Endodermal cell (in vitro differentiated cells): ENCODE measurements around the gene SLX4. TPM values are rescaled to one million over a fixed set of nuclear protein-coding genes. Genes with fewer than 3 reads are reported as not detected.

Source experiments
- DNase-seq: peaks from one replicate; pipeline ENCODE4 v3.0.0-alpha.2; 2017
- H3K27ac ChIP-seq: 2 replicates; pipeline ENCODE4 v1.5.1; 2013; ENCODE audit warnings: mild to moderate bottlenecking, low read depth, low read length, moderate library complexity
- H3K27me3 ChIP-seq: 2 replicates; pipeline ENCODE4 v1.6.1; 2013; ENCODE audit warnings: mild to moderate bottlenecking, low read length, moderate library complexity; ENCODE audit not compliant: insufficient read depth, control insufficient read depth, poor library complexity, severe bottlenecking
- H3K36me3 ChIP-seq: 2 replicates; pipeline ENCODE4 v1.7.0; 2013; ENCODE audit warnings: mild to moderate bottlenecking, low read length, moderate library complexity; ENCODE audit not compliant: control insufficient read depth, insufficient read depth
- H3K4me1 ChIP-seq: one replicate; pipeline ENCODE4 v1.7.0; 2013; ENCODE audit warnings: low read length; ENCODE audit not compliant: control insufficient read depth, insufficient read depth
- H3K4me3 ChIP-seq: 2 replicates; pipeline ENCODE4 v1.5.1; 2013; ENCODE audit warnings: mild to moderate bottlenecking, low read length, moderate library complexity
- H3K9ac ChIP-seq: 2 replicates; pipeline ENCODE4 v1.6.1; 2013; ENCODE audit warnings: mild to moderate bottlenecking, low read length, moderate library complexity; ENCODE audit not compliant: poor library complexity, severe bottlenecking; ENCODE audit errors: extremely low read depth
- H3K9me3 ChIP-seq: 2 replicates; pipeline ENCODE4 v1.6.1; 2013; ENCODE audit warnings: mild to moderate bottlenecking, low read length, moderate library complexity; ENCODE audit not compliant: control insufficient read depth
- H3K27ac Mint-ChIP-seq: 2 replicates; pipeline ENCODE4 v1.8.0; 2020; ENCODE audit warnings: mixed read lengths
- H3K27me3 Mint-ChIP-seq: 2 replicates; pipeline ENCODE4 v1.8.0; 2021; ENCODE audit warnings: mild to moderate bottlenecking, mixed read lengths; ENCODE audit not compliant: insufficient read depth
- H3K36me3 Mint-ChIP-seq: 2 replicates; pipeline ENCODE4 v1.8.0; 2020; ENCODE audit warnings: low read depth, mixed read lengths
- H3K4me1 Mint-ChIP-seq: 2 replicates; pipeline ENCODE4 v1.8.0; 2020; ENCODE audit warnings: mixed read lengths
- H3K4me3 Mint-ChIP-seq: 2 replicates; pipeline ENCODE4 v1.8.0; 2020; ENCODE audit warnings: mild to moderate bottlenecking, moderate library complexity, mixed read lengths
- H3K9me3 Mint-ChIP-seq: 2 replicates; pipeline ENCODE4 v1.8.0; 2020; ENCODE audit warnings: mild to moderate bottlenecking, mixed read lengths
- WGBS, 2 experiments: methylation state at CpG; one replicate each; pipeline versions ENCODE4 v1.1.5 to v1.1.7; 2013; ENCODE audit warnings: missing lambda C conversion rate in 2 of 2, mixed read lengths in 1 of 2; ENCODE audit not compliant: insufficient coverage in 1 of 2, insufficient read length in 1 of 2; 5-methylcytosine and 5-hydroxymethylcytosine counted together
- total RNA-seq, 2 donors: library from RNA; stranded (reverse); fragmentation: NEBNext Ultra II Directional in 1 of 2; extraction: Animal tissue kit (Norgen Biotek cat#: 25700) in 1 of 2; gene quantifications; 2 replicates in 1 of 2; 3 replicates in 1 of 2; pipeline ENCODE4 v1.2.1, GENCODE V29; 2021
- TF ChIP-seq, protein P1 (sequence below): fragments of 200-600 bp; sonication (generic); conservative IDR thresholded peaks from 2 replicates; pipeline ENCODE4 v1.5.0; 2021; ENCODE audit warnings: antibody characterized with exemption, mild to moderate bottlenecking

Gene SLX4
- total RNA-seq, 2 donors from 2014 or later, result 11.0 to 15.9 TPM

DNA sequence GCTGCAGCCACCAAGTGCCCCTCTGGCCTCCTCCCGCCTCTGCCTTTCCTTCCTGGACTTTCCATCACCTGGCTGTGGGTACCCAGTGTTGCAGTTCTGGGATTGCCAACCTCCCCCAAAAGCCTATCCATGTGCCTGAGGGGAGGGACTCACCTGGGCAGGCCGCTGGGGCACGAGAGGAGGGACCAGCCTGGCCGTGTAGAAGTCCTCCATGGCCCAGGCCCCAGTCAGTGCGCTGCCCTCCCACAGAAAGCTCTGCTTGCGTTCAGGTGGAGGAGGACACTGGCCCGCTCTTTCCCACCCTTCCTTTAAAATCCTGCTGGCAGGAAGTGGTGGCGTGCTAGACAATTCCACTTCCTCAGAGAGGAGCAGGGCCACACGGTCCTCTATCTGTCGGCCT, 14.2 kb downstream of the SLX4 start:
- Mint-ChIP-seq H3K4me3 (no peak overlapping the region), H3K36me3 (peaks cover 65% of the 10 kb centered on the region), H3K4me1 (no peaks in the 10 kb centered on the region), H3K27me3 (no peaks in the 10 kb centered on the region), H3K9me3 (peaks cover 31% of the 10 kb centered on the region), H3K27ac (no peak overlapping the region)
- WGBS, 2 experiments, result 95 to 99% methylated on average over 9 to 10 of the region's 10 CpGs
- Histone ChIP-seq H3K4me3 (no peak overlapping the region), H3K27ac (no peak overlapping the region), H3K4me1 (no peaks in the 10 kb centered on the region), H3K36me3 (peaks cover 34% of the 10 kb centered on the region), H3K27me3 (no peaks in the 10 kb centered on the region), H3K9ac (no peak overlapping the region), H3K9me3 (peaks cover 28% of the 10 kb centered on the region)
- TF ChIP-seq, protein P1, sequence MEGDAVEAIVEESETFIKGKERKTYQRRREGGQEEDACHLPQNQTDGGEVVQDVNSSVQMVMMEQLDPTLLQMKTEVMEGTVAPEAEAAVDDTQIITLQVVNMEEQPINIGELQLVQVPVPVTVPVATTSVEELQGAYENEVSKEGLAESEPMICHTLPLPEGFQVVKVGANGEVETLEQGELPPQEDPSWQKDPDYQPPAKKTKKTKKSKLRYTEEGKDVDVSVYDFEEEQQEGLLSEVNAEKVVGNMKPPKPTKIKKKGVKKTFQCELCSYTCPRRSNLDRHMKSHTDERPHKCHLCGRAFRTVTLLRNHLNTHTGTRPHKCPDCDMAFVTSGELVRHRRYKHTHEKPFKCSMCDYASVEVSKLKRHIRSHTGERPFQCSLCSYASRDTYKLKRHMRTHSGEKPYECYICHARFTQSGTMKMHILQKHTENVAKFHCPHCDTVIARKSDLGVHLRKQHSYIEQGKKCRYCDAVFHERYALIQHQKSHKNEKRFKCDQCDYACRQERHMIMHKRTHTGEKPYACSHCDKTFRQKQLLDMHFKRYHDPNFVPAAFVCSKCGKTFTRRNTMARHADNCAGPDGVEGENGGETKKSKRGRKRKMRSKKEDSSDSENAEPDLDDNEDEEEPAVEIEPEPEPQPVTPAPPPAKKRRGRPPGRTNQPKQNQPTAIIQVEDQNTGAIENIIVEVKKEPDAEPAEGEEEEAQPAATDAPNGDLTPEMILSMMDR, result no peak
- no peak for DNase-seq

DNA sequence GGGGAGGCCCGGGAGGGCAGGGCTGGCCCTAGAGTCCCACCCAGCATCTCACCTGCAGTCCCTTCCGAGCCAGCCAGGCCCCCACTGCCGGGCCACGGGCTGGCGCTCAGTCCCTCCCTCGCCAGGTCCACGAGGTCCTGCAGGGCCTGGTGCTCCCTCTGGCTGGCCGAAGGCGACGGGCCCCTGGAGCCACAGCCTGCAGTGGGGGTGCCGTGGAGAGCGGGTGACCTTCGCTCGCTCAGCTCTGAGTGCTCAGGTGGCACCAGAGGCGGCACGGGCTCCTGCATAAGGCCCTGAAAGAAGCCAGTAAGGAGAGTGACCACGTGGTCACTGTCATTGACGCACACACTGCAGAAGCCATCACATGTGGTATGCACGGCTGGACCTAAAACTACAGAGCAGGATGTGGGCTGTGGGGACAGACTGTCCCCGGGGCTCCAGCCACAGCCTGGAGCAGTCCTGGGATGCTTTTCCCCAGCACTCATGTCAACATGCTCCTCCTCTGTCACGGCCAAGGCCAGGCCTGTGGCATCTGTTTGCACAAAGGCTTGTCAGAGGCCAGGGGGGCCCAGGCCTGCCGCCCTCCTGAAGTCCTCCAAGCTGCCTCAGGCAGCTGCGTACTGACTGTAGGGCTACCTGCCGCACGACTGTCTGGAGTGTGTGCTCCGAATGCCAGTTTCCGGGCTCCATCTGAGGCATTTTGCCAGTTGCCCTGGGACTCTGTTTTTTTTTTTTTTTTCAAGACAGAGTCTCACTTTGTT, 15.1 kb downstream of the SLX4 start:
- Histone ChIP-seq H3K9me3 (peaks cover 25% of the 10 kb centered on the region), H3K4me1 (no peaks in the 10 kb centered on the region), H3K36me3 (peaks cover 26% of the 10 kb centered on the region), H3K4me3 (no peak overlapping the region), H3K9ac (no peak overlapping the region), H3K27me3 (no peaks in the 10 kb centered on the region), H3K27ac (no peak overlapping the region)
- no peak overlapping the region for H3K27ac Mint-ChIP-seq
- no peaks in the 10 kb centered on the region for H3K27me3 Mint-ChIP-seq
- 93 to 94% methylated on average over 17 to 27 of the region's 27 CpGs for WGBS, 2 experiments
- no peak for DNase-seq
- H3K4me1 Mint-ChIP-seq, result no peaks in the 10 kb centered on the region
- TF ChIP-seq, protein P1, result no peak
- peaks cover 62% of the 10 kb centered on the region for H3K36me3 Mint-ChIP-seq
- H3K9me3 Mint-ChIP-seq, result peaks cover 26% of the 10 kb centered on the region
- H3K4me3 Mint-ChIP-seq, result no peak overlapping the region

- Histone ChIP-seq H3K4me1 (no peaks in the 10 kb centered on the region), H3K9me3 (peaks cover 18% of the 10 kb centered on the region), H3K4me3 (no peak overlapping the region), H3K27me3 (no peaks in the 10 kb centered on the region), H3K36me3 (peaks cover 19% of the 10 kb centered on the region), H3K9ac (no peak overlapping the region), H3K27ac (no peak overlapping the region)
- Mint-ChIP-seq H3K4me1 (no peaks in the 10 kb centered on the region), H3K4me3 (no peak overlapping the region), H3K36me3 (peaks cover 60% of the 10 kb centered on the region), H3K27ac (no peak overlapping the region), H3K9me3 (peaks cover 19% of the 10 kb centered on the region), H3K27me3 (no peaks in the 10 kb centered on the region)
- TF ChIP-seq, protein P1, result no peak
- DNase-seq, result no peak
- WGBS, 2 experiments, result 94 to 98% methylated on average over 6 to 19 of the region's 19 CpGs
Observed at GRCh38 chr16:3595521-3596021, 15.8 kb downstream of the SLX4 start.
